T-helper 9 cell (primary cell): ENCODE data around the gene ASIC5.

Source experiments
- DNase-seq: peaks from one replicate; pipeline ENCODE4 v3.0.0-alpha.2; 2020

Gene ASIC5

GRCh38 chr4:155878611-155879010, 12.5 kb upstream of the ASIC5 start:
- no peak for DNase-seq

DNA sequence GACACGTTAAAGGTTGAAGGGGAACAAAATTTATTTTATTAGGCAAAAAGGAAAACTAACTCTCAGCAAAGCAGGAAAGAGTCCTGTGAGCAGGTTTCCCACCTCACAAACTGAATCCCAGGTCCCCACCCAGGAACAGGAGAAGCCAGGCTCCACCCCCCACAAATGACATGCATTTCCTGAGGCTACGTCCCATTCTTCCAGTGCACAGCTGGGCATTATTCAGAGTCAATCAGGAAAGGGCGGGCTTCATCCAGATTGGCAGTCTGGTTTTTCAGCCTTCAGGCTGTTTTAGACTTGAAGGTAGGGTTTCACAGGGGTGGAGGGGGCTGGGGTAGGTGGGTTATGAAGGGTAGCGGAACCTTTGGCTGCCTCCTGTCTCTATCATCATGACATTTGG, 11.9 kb upstream of the ASIC5 start:
- no peak for DNase-seq

GRCh38 chr4:155875878-155876277, 9.8 kb upstream of the ASIC5 start:
- no peak for DNase-seq

DNA sequence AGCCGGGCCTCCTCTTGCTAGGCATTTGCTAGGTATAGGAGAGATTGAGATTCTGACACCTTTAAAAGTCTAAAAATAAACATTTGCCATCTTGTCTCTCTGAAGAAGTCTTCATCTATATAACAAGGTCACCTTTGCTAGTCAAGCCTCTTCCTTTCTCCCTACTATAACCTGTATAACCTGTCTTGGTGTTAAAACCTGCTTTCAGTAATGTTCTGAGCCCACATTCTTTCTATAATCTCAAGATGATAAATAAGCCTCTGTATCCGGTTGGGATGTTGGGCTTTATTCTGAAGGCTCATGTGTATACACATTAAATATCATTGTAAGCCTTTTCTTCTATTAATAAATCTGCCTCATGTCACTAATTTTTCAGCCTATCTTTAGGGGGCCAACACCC, 10.2 kb downstream of the ASIC5 start:
- no peak for DNase-seq

GRCh38 chr4:155854582-155855226, 11.4 kb downstream of the ASIC5 start:
- DNase-seq = no peak

- no peak for DNase-seq
Measured at GRCh38 chr4:155853189-155853588, 12.9 kb downstream of the ASIC5 start.

DNA sequence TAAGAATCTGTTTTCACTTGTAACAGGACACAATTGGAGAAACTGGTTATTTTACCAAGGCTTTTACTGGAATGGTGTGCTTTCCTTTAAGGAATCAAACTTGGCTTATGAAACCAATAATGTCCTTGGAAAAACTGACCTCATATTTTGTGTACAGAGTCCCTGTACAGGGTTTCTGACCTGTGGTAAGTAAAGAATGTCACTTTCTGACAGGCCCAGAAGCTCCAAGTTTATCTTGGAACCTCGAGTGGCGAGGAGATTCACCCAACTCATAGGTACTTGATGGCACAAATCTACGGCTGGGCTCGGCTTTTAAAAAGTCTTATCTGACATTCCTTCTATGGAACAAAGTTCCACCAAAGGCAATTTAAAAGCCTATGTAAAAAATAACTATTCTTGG, 17.0 kb downstream of the ASIC5 start:
- DNase-seq = no peak

GRCh38 chr4:155846929-155847328, 19.1 kb downstream of the ASIC5 start:
- DNase-seq = no peak

GRCh38 chr4:155842080-155842479, 24.0 kb downstream of the ASIC5 start:
- DNase-seq = no peak

GRCh38 chr4:155837203-155837796, 28.8 kb downstream of the ASIC5 start:
- DNase-seq = no peak

GRCh38 chr4:155832664-155833063, 33.4 kb downstream of the ASIC5 start:
- DNase-seq = no peak

- no peak for DNase-seq
Measured at GRCh38 chr4:155828628-155829027, 37.4 kb downstream of the ASIC5 start.

GRCh38 chr4:155822572-155822971, 43.5 kb downstream of the ASIC5 start:
- no peak for DNase-seq

DNA sequence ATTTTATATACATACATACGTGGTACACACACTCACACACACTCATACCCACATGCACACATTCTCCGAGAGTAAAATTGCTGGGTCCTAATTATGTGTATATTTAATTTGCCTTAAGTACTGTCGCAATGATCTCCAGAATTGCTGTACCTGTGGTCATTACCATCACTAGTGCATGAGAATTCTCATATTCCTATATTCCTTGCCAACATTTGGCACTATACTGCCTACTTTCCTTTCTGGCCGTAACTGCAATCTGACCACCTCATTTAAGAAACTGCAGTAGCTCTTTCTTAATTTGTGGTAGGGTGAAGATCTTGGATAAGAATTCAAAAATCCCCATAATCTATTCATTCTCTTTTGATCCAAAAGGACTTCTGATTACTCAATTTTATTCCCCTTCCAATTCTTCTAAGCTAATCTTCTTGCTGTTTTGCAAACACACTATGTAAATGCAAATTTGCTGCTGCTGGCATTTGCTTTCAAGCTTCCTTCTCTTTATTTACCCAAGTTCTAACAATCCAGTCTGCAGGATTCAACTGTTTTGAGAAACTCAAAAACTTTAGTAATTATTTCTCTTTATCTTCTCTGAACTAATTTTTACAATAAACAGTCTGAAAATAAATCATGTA, 45.1 kb downstream of the ASIC5 start:
- no peak for DNase-seq

- DNase-seq = no peak
Measured at GRCh38 chr4:155819066-155819465, 47.0 kb downstream of the ASIC5 start.

GRCh38 chr4:155818639-155819038, 47.4 kb downstream of the ASIC5 start:
- DNase-seq = no peak

DNA sequence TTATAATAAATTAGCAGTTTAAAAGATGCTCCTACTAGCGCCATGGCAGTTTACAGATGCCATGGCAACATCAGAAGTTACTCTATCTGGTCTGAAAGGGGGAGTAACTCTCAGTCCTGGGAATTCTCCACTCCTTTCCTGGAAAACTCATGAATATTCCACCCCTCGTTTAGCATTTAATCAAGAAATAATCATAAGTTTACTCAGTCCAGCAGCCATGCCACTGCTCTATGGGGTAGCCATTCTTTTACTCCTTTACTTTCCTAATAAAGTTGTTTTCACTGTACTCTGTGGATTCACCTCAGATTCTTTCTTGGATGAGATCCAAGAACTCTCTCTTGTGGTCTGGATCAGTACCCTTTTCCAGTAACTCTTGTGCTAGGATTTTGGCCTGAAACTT, 55.0 kb downstream of the ASIC5 start:
- no peak for DNase-seq

- DNase-seq = no peak
Measured at GRCh38 chr4:155809835-155810234, 56.2 kb downstream of the ASIC5 start.

DNA sequence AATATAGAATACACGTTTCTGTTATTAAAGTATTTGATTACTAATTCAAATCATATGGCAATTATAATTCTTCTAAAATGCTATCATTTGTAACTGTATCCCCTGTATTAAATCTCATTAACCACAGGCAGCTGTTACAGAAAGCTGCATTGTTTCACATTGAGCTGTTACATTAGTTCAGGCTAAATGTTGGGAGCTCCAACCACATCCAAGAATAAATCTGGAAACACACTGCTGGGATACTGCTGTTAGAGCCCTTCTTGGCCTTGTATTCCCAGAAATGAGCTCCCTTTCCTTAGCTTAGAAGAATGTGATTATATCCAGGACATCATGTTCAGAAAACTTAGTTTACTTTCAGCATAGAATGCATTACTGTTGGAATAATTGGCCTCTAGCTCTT, 59.1 kb downstream of the ASIC5 start:
- DNase-seq = no peak

DNA sequence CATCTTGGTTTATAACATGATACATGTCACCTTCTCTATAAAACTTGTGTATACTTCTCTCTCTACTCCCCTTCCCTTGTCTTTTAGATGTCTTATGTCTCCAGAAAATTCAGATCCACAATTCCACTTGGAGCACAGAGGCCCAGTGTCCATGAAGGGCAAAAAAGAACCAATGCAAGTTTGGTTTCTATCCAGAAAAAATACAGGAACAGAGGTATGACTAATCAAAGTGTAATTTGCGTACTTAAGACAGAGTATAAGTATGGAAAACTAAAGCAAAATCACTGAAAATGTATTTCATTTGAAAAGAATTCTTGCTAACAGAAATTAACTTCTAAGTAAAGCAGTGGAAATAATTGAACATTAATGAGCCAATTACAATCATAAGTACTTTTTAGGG, 61.1 kb downstream of the ASIC5 start:
- DNase-seq = no peak

DNA sequence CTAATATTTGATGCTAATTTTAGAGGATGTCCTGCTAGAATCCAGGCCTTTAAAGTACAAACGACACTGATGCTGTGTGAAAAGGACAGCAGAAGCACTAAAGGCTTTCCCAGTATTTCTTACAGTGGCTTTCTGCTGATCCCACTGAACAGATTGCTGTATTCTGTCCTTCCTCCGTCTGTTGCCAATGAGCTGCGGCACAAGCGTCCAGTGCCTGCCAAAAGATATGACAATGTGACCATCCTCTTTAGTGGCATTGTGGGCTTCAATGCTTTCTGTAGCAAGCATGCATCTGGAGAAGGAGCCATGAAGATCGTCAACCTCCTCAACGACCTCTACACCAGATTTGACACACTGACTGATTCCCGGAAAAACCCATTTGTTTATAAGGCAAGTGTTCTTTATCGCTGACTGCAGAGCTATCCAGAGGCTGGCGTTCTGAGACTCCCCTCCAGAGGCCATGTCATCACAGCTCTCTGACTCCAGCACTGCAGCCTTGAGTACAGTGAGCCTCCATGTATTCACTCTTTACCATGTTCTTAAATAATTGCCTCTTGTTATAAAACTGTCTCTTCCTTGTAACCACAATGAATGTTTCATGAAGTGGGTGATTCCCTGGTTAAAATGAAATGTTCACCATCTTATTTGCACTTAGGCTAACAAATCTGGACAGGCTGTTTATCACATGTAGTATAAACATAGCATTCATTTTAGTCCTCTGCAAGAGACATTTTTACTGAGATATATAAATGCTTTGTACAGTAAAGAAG, 63.7 kb downstream of the ASIC5 start:
- no peak for DNase-seq

DNA sequence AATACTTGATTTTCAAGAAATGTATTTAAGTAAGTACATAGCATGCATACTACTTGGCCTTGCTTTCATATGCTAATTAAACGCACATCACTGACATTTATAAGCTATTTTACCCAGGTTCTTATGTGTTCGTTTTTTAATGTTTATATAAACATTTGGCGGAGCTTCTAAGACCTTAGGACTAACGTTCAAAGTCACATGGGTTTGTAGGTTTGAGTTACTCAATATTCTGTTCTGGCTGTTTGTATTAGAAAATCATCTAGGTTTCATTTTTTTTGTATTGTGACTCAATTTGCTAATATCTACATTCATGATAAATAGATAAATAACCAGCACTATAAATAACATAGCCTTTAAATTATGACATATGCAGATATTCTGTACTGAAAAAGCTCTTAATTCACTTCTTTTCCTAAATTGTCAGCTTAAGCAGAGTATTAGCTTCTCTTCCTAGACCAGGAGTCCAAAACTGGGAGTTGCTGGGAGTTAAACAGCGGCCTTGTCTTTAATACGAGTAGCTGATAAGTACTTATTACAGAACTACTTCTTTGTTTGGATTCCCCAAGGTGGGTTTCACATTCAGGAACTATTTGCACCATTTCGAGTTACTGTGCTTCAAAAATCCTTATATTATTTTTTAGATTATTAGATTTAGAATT, 65.3 kb downstream of the ASIC5 start:
- DNase-seq = no peak

GRCh38 chr4:155799794-155800123, 66.3 kb downstream of the ASIC5 start:
- DNase-seq = no peak
